Activated CD8-positive, alpha-beta memory T cell treated with anti-CD3 and anti-CD28 coated beads, Interleukin-2, amount 10 ng/mL, durations not matched to agents 7 days and 5 days (primary cell): ENCODE results near the gene ELFN2. TPM values are rescaled to one million over a fixed set of nuclear protein-coding genes. Genes with fewer than 3 reads are reported as not detected.
"Not testable (repeated sequence)": the region's sequence is repeated elsewhere in the genome, so short reads cannot be mapped to it uniquely, and the experiment has no call there.

Experiments
- ATAC-seq: fragments of 150-1000 bp; cut with Tn5 transposase; one replicate; pipeline ENCODE4 v1.10.0; 2021; ENCODE audit warnings: moderate library complexity
- CTCF ChIA-PET: fragments of 350-600 bp; sonication (Branson Sonifier 250); formaldehyde crosslinking; loops from one replicate; lab custom pipeline; 2021; ENCODE audit warnings: antibody characterized with exemption; lab: Charles Lee
- DNase-seq: peaks from one replicate; pipeline ENCODE4 v3.0.0-alpha.2; 2020
- H3K27ac Mint-ChIP-seq: one replicate; pipeline ENCODE4 v1.8.0; 2021; ENCODE audit warnings: mild to moderate bottlenecking, mixed read lengths
- H3K27me3 Mint-ChIP-seq: one replicate; pipeline ENCODE4 v1.8.0; 2021; ENCODE audit warnings: mixed read lengths
- H3K36me3 Mint-ChIP-seq: one replicate; pipeline ENCODE4 v1.8.0; 2021; ENCODE audit warnings: mild to moderate bottlenecking, mixed read lengths
- H3K4me1 Mint-ChIP-seq: one replicate; pipeline ENCODE4 v1.8.0; 2021; ENCODE audit warnings: mixed read lengths
- H3K4me3 Mint-ChIP-seq: one replicate; pipeline ENCODE4 v1.8.0; 2021; ENCODE audit warnings: mild to moderate bottlenecking, moderate library complexity, mixed read lengths
- H3K9me3 Mint-ChIP-seq: one replicate; pipeline ENCODE4 v1.8.0; 2022; ENCODE audit warnings: low read depth, mixed read lengths
- total RNA-seq, 2 experiments: library from RNA; stranded (reverse); gene quantifications; one replicate each; pipeline ENCODE4 v1.2.3, GENCODE V29; 2021

ELFN2 gene
- under 1 TPM; 0.07 to 0.50 TPM for total RNA-seq

DNA sequence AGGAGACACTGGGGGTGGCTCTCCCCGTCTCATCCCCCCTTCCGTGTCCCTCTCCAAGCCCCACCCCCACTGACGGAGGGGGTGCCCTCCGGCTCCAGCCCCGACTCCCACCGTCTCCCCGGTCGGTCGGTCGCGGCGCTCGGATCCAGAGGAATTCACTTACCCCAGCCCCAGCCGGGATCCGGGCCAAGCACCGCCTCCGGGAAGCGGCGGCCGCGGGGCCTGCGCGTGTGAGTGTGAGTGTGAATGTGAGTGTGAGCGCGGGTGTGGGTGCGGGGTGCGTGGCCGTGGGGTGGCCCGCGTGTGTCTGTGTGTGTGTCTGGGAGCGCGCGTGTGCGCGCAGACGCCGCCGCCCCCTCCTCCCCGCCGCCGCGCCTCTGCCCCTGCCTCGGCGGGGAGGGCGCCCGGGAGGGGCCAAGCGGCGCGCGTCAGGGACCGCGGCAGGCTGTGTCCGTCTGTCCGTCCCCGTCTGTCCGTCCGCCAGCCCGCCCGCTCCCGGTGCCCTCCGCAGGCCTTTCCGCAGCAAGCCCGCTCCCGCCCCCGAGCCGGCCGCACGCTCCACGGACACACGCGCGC, at the start of gene ELFN2:
Gene ELFN2, minus strand, starts transcription at position 345 of the 576 bp plus-strand sequence. CDS start 51,945 bp downstream, outside the sequence.
- no peak for ATAC-seq
- no peak within 1 kb of the TSS for H3K4me3 Mint-ChIP-seq
- no peaks in the 10 kb centered on the region for H3K9me3 Mint-ChIP-seq
- H3K27me3 Mint-ChIP-seq: peaks cover 58% of the 10 kb centered on the region
- H3K27ac Mint-ChIP-seq: no peak within 1 kb of the TSS
- no peak for DNase-seq
- CTCF ChIA-PET: interaction anchor here (1.4 to 6.5 kb wide), 4 partner anchors 11 to 137 kb away, joined by 3 to 60 read pairs (median 9); no protein-coding TSS in a partner anchor
- H3K4me1 Mint-ChIP-seq: peaks cover 12% of the 10 kb centered on the region
- H3K36me3 Mint-ChIP-seq: peaks cover 2% of the 10 kb centered on the region

GRCh38 chr22:37476389-37477329, 49.4 kb upstream of the ELFN2 start:
- ATAC-seq (no peak), DNase-seq (no peak)
- Mint-ChIP-seq H3K4me1 (peaks cover 6% of the 10 kb centered on the region), H3K27ac (peak overlapping the region; percentile 30), H3K9me3 (no peaks in the 10 kb centered on the region), H3K4me3 (no peak overlapping the region), H3K27me3 (no peaks in the 10 kb centered on the region), H3K36me3 (peaks cover 37% of the 10 kb centered on the region)
- CTCF ChIA-PET: interaction anchor here (1.0 to 1.1 kb wide), 2 partner anchors 9 to 20 kb away, joined by 3 to 4 read pairs; partner anchors contain the start of gene MFNG

DNA sequence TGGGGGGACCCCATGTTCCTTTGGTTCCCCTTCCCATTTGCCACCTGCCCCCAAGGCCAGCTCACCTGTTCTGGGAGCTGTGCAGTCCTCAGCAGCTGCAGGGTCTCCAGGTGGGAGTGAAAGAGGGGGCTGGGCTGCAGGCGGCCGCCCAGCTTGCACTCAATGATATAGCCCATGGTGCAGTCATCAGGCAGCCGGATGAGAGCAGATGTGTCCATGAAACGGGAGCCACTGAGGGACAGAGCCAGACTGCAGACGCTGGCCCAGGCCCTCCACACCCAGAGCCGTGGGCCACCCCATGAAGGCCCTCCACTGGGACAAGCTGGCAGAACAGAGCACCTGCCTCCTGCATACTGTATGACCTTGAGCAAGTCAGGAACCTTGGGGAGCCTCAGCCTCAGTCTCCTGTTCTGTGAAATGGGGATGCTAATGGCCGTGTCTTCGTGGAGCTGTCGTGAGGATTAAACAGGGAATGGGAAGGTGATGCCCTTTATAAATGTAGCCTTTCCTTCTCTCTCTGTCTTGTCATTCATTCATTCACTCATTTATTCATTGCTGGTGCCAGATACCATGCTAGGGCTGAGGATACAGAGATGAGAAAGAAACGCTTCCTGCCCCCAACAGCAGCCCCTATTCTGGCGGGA, 47.3 kb upstream of the ELFN2 start:
- no peaks in the 10 kb centered on the region for H3K4me1 Mint-ChIP-seq
- H3K9me3 Mint-ChIP-seq: no peaks in the 10 kb centered on the region
- peaks cover 43% of the 10 kb centered on the region for H3K36me3 Mint-ChIP-seq
- DNase-seq (no peak), ATAC-seq (no peak)
- H3K4me3 Mint-ChIP-seq: no peak overlapping the region
- CTCF ChIA-PET: interaction anchor here (0.6 to 0.9 kb wide), 2 partner anchors 17 to 207 kb away, joined by 3 read pairs; no protein-coding TSS in a partner anchor
- no peaks in the 10 kb centered on the region for H3K27me3 Mint-ChIP-seq
- peak overlapping the region; percentile 5 for H3K27ac Mint-ChIP-seq

DNA sequence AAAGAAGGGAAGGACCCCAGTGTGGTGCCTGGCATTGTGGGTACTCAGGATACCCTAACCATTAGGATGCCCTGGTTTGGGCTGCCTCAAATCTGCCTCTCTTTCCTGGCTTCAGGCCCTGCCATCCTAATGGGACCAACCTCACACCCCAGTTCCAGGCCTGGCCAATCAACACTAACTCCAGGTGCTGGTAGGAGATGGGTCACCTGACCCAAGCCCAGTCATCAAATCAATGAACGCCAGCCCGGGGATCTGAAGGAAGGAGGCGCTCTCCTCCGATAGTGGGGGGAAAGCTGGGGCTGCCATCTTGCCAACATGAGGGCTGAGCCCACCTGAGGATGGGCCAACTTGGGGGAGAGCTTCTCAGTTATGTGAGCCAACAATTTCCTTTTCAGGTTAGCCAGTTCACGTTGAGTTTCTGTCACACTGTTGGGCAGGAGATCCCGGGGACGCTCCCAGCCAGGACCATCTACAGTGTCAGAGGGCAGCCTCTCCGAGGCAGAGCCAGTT, 46.2 kb upstream of the ELFN2 start:
- H3K27ac Mint-ChIP-seq: no peak overlapping the region
- H3K4me1 Mint-ChIP-seq: no peaks in the 10 kb centered on the region
- H3K4me3 Mint-ChIP-seq: no peak overlapping the region
- H3K36me3 Mint-ChIP-seq: peaks cover 43% of the 10 kb centered on the region
- ATAC-seq: no peak
- DNase-seq: no peak
- H3K9me3 Mint-ChIP-seq: no peaks in the 10 kb centered on the region
- CTCF ChIA-PET: interaction anchor here (0.9 to 3.2 kb wide), 15 partner anchors 9 to 235 kb away, joined by 3 to 39 read pairs (median 6); partner anchors contain the start of genes LGALS2 and MFNG
- H3K27me3 Mint-ChIP-seq: no peaks in the 10 kb centered on the region

GRCh38 chr22:37472418-37473006, 45.2 kb upstream of the ELFN2 start:
- Mint-ChIP-seq H3K4me3 (no peak overlapping the region), H3K27ac (peak overlapping the region; percentile 52), H3K27me3 (no peaks in the 10 kb centered on the region), H3K9me3 (no peaks in the 10 kb centered on the region), H3K4me1 (no peaks in the 10 kb centered on the region), H3K36me3 (peaks cover 42% of the 10 kb centered on the region)
- peak; percentile 52 for ATAC-seq
- CTCF ChIA-PET: interaction anchor here (0.7 to 3.3 kb wide), 28 partner anchors 8 to 234 kb away, joined by 3 to 41 read pairs (median 5); partner anchors contain the start of genes LGALS2 and MFNG
- DNase-seq: peak; percentile 57

DNA sequence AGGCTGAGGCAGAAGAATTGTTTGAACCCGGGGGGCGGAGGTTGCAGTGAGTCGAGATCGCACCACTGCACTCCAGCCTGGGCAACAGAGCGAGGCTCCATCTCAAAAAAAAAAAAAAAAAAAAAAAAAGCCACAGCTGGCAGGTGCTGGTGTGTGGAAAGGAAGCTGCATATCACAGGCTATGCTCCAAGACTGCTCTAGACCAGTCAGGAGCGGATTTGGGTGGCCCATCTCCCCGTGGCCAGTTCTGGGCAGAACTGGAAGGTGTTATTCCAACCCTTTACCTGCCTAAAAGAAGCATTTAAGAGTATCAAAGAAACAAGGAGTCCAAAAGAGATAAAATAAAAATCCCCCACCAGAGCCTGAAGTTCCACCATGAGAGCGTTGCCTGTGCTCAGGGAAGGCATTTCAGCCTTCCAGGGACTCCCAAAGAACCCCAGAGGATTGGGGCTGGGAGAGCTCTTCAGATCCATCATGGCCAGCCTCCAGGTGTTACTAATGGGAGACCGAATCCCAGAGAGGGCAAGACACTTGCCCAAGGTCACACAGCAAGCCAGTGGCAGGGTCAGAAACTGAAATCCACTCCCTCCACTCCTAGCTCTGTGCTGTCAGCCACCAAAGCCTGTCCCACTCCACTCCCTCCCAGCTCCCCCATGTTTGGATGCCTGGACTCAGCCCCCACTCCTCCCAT, 44.6 kb upstream of the ELFN2 start:
- ATAC-seq: no peak
- DNase-seq: no peak
- Mint-ChIP-seq H3K9me3 (no peaks in the 10 kb centered on the region), H3K4me3 (no peak overlapping the region), H3K27me3 (no peaks in the 10 kb centered on the region), H3K36me3 (peaks cover 37% of the 10 kb centered on the region), H3K4me1 (no peaks in the 10 kb centered on the region), H3K27ac (peak overlapping the region; percentile 52)
- CTCF ChIA-PET: interaction anchor here (0.7 to 3.3 kb wide), 25 partner anchors 10 to 204 kb away, joined by 3 to 41 read pairs (median 5); partner anchors contain the start of genes LGALS2 and MFNG

DNA sequence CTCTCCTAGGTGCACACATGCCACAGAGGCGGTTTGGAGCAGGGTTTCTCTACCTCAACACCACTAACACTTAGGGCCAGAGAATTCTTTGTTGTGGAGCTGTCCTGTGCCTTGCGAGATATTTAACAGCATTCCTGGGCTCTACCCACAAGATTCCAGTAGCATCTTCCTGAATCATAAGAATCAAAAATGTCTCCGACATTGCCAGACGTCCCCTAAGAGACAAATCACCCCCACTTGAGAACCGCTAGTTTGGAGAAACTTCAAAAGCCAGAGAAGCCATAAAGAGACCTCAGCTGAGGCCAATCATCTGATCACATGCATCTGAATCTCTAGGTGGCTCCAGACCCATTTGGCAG, 42.8 kb upstream of the ELFN2 start:
- H3K36me3 Mint-ChIP-seq: peaks cover 38% of the 10 kb centered on the region

DNA sequence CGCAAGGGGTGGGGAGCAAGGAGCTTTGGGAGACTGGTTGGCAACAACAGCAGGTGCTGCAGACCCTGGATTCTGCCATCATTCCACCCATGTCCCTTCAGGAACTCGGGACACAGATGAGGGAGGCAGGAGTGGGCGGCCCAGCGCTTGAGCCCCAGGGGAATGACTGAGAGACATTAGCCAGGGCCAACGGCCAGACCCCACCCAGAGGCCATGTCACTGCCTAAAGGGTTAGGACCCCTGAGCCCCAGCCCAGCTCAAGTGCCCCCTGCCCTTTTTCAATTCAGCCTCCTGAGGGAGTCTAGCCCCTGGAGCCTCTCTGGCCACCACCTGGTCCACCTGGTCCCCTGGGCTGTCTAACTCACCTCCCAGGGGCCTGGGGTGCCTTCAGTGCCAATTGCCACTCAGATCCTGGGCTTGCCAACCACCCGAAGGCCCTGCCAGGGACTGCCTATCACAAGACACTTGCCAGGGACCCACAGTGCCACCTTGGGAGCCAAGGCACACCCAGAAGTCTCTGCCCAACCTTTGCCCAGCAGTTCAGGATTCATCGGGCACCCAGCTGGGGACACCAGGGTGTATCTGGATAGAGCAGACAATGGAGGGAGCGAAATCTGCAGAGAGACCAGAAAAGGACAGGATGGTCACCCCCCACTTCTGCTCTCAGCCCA, 42.3 kb upstream of the ELFN2 start:
- Mint-ChIP-seq H3K4me3 (no peak overlapping the region), H3K4me1 (peaks cover 4% of the 10 kb centered on the region), H3K27me3 (no peaks in the 10 kb centered on the region), H3K36me3 (peaks cover 34% of the 10 kb centered on the region), H3K27ac (no peak overlapping the region), H3K9me3 (no peaks in the 10 kb centered on the region)
- CTCF ChIA-PET: interaction anchor here (0.7 to 3.3 kb wide), 3 partner anchors 30 to 98 kb away, joined by 3 to 41 read pairs (median 3); no protein-coding TSS in a partner anchor
- no peak for DNase-seq
- no peak for ATAC-seq

More for the DNA sequence above, 42.8 kb upstream of the ELFN2 start:
- no peaks in the 10 kb centered on the region for H3K9me3 Mint-ChIP-seq
- H3K27ac Mint-ChIP-seq: peak overlapping the region; percentile 21
- CTCF ChIA-PET: interaction anchor here (0.7 to 3.3 kb wide), 3 partner anchors 29 to 97 kb away, joined by 3 to 41 read pairs (median 3); no protein-coding TSS in a partner anchor
- H3K4me3 Mint-ChIP-seq: no peak overlapping the region
- peaks cover 2% of the 10 kb centered on the region for H3K4me1 Mint-ChIP-seq
- no peaks in the 10 kb centered on the region for H3K27me3 Mint-ChIP-seq
- DNase-seq (no peak), ATAC-seq (no peak)

- H3K9me3 Mint-ChIP-seq, H3K27ac Mint-ChIP-seq, H3K4me3 Mint-ChIP-seq, DNase-seq, H3K4me1 Mint-ChIP-seq, ATAC-seq, H3K27me3 Mint-ChIP-seq: not testable (repeated sequence)
- CTCF ChIA-PET: interaction anchor here (0.7 kb wide), 1 partner anchor 230 kb away, joined by 3 read pairs; no protein-coding TSS in a partner anchor
- H3K36me3 Mint-ChIP-seq: peaks cover 27% of the 10 kb centered on the region
These were observed 41.0 kb upstream of the ELFN2 start for GRCh38 chr22:37468201-37468695.

DNA sequence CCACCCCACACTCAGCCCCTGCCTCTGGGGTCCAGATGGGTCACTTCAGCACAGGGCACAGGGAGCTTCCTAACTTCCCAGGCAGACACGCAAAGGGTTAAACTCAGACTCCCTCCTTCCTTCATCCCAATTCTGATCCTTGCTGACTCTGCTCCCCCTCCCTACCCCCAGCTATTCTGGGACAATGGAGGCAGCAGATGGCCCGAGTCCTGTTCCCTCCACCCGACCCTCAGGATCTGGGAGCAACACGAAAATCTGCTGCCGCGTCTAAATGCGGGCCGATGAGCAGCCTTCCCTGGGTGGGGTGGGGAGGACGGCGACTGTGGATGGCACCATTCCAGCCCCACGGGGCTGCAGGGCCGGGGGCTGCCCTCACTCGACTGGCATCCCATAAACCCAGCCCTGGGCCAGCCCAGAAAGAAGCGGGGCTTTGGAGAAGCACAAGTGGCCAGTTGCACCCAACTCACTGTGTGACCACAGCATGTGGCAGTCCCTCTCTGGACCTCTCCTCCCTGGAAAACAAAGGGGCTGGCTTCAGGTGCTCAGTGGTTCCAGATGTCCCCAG, 40.2 kb upstream of the ELFN2 start:
- no peak for ATAC-seq
- peaks cover 25% of the 10 kb centered on the region for H3K36me3 Mint-ChIP-seq
- no peak for DNase-seq
- no peaks in the 10 kb centered on the region for H3K9me3 Mint-ChIP-seq
- peaks cover 9% of the 10 kb centered on the region for H3K4me1 Mint-ChIP-seq
- CTCF ChIA-PET: interaction anchor here (0.9 to 1.4 kb wide), 2 partner anchors 10 to 38 kb away, joined by 3 to 5 read pairs; no protein-coding TSS in a partner anchor
- no peak overlapping the region for H3K4me3 Mint-ChIP-seq
- H3K27me3 Mint-ChIP-seq: no peaks in the 10 kb centered on the region
- no peak overlapping the region for H3K27ac Mint-ChIP-seq

- no peaks in the 10 kb centered on the region for H3K9me3 Mint-ChIP-seq
- peaks cover 9% of the 10 kb centered on the region for H3K4me1 Mint-ChIP-seq
- no peak overlapping the region for H3K4me3 Mint-ChIP-seq
- DNase-seq (no peak), ATAC-seq (no peak)
- CTCF ChIA-PET: interaction anchor here (2.2 kb wide), 1 partner anchor 9 kb away, joined by 7 read pairs; no protein-coding TSS in a partner anchor
- no peak overlapping the region for H3K27ac Mint-ChIP-seq
- peaks cover 12% of the 10 kb centered on the region for H3K36me3 Mint-ChIP-seq
- no peaks in the 10 kb centered on the region for H3K27me3 Mint-ChIP-seq
These were observed 36.9 kb upstream of the ELFN2 start for GRCh38 chr22:37464181-37464580.
